Activated CD8-positive, alpha-beta T cell treated with anti-CD3 and anti-CD28 coated beads for 36 hours (primary cell): ENCODE data around the gene PBLD. TPM values are rescaled to one million over a fixed set of nuclear protein-coding genes. Genes with fewer than 3 reads are reported as not detected.
"Not testable (repeated sequence)": the region's sequence is repeated elsewhere in the genome, so short reads cannot be mapped to it uniquely, and the experiment has no call there.

Experiments
- ATAC-seq: fragments of 200-7000 bp; cut with Tn5 transposase; one replicate; pipeline ENCODE4 v1.10.0; 2021; ENCODE audit warnings: mild to moderate bottlenecking, moderate library complexity
- CTCF ChIA-PET: fragments of 350-600 bp; sonication (Branson Sonifier 250); formaldehyde crosslinking; loops from one replicate; lab custom pipeline; 2021; ENCODE audit warnings: antibody characterized with exemption; lab: Charles Lee
- POLR2A ChIA-PET: fragments of 350-600 bp; sonication (Branson Sonifier 250); formaldehyde crosslinking; loops from one replicate; lab custom pipeline; 2021; ENCODE audit warnings: antibody characterized with exemption; lab: Charles Lee
- DNase-seq: peaks from one replicate; pipeline ENCODE4 v3.0.0-alpha.2; 2020
- H3K27ac Mint-ChIP-seq: one replicate; pipeline ENCODE4 v1.8.0; 2021; ENCODE audit warnings: mild to moderate bottlenecking, mixed read lengths
- H3K27me3 Mint-ChIP-seq: one replicate; pipeline ENCODE4 v1.8.0; 2021; ENCODE audit warnings: mixed read lengths
- H3K36me3 Mint-ChIP-seq: one replicate; pipeline ENCODE4 v1.8.0; 2021; ENCODE audit warnings: low read depth, mixed read lengths
- H3K4me1 Mint-ChIP-seq: one replicate; pipeline ENCODE4 v1.8.0; 2021; ENCODE audit warnings: low read depth, mixed read lengths
- H3K4me3 Mint-ChIP-seq: one replicate; pipeline ENCODE4 v1.8.0; 2021; ENCODE audit warnings: mild to moderate bottlenecking, moderate library complexity, mixed read lengths
- H3K9me3 Mint-ChIP-seq: one replicate; pipeline ENCODE4 v1.8.0; 2021; ENCODE audit warnings: mixed read lengths
- CTCF ChIP-seq: fragments of 200-600 bp; IDR thresholded peaks from one replicate; pipeline ENCODE4 v1.8.0; 2022; ENCODE audit warnings: antibody characterized with exemption, mild to moderate bottlenecking
- intact Hi-C: fragments of 100-400 bp; cut with micrococcal nuclease; formaldehyde crosslinking; loops from one replicate; pipeline ENCODE4 v1.10.0; 2022
- total RNA-seq, 2 experiments: library from RNA; stranded (reverse); gene quantifications; one replicate each; pipeline ENCODE4 v1.2.3, GENCODE V29; 2021

PBLD gene
- total RNA-seq, 2 experiments from 2014 or later: 0.77 to 0.85 TPM

- TF ChIP-seq CTCF: no peak
- ATAC-seq (no peak), DNase-seq (no peak)
- Mint-ChIP-seq H3K4me1 (peaks cover 4% of the 10 kb centered on the region), H3K4me3 (no peak overlapping the region), H3K9me3 (peaks cover 2% of the 10 kb centered on the region), H3K27ac (no peak overlapping the region), H3K36me3 (no peaks in the 10 kb centered on the region), H3K27me3 (no peaks in the 10 kb centered on the region)
- CTCF ChIA-PET: interaction anchor here (1.6 kb wide), 1 partner anchor 65 kb away, joined by 4 read pairs; no protein-coding TSS in a partner anchor
- POLR2A ChIA-PET: interaction anchor here (0.7 to 0.8 kb wide), 3 partner anchors 12 to 53 kb away, joined by 3 to 4 read pairs (median 3); partner anchors contain the start of gene HNRNPH3
- intact Hi-C loops: no loop called here
These were observed 48.4 kb downstream of the PBLD start for GRCh38 chr10:68284062-68285001.

GRCh38 chr10:68280758-68281157 lies 52.0 kb downstream of the PBLD start:
- no peak for TF ChIP-seq CTCF
- ATAC-seq (no peak), DNase-seq (no peak)
- no peaks in the 10 kb centered on the region for H3K27me3 Mint-ChIP-seq
- no peak overlapping the region for H3K4me3 Mint-ChIP-seq
- CTCF ChIA-PET: interaction anchor here (0.9 to 1.3 kb wide), 3 partner anchors 11 to 68 kb away, joined by 3 to 4 read pairs (median 3); no protein-coding TSS in a partner anchor
- intact Hi-C loops: no loop called here
- peaks cover 18% of the 10 kb centered on the region for H3K9me3 Mint-ChIP-seq
- H3K36me3 Mint-ChIP-seq: peaks cover 6% of the 10 kb centered on the region
- peaks cover 4% of the 10 kb centered on the region for H3K4me1 Mint-ChIP-seq
- no peak overlapping the region for H3K27ac Mint-ChIP-seq
- POLR2A ChIA-PET: no interaction called here

GRCh38 chr10:68278906-68279753 lies 53.6 kb downstream of the PBLD start:
- CTCF ChIA-PET, H3K27ac Mint-ChIP-seq, H3K36me3 Mint-ChIP-seq, intact Hi-C loops, ATAC-seq, DNase-seq, H3K27me3 Mint-ChIP-seq, H3K4me3 Mint-ChIP-seq, POLR2A ChIA-PET, H3K4me1 Mint-ChIP-seq: not testable (repeated sequence)
- peaks cover 18% of the 10 kb centered on the region for H3K9me3 Mint-ChIP-seq

- DNase-seq, intact Hi-C loops, H3K36me3 Mint-ChIP-seq, ATAC-seq, H3K27me3 Mint-ChIP-seq, H3K4me3 Mint-ChIP-seq, H3K27ac Mint-ChIP-seq, POLR2A ChIA-PET, CTCF ChIA-PET, H3K4me1 Mint-ChIP-seq: not testable (repeated sequence)
- peaks cover 18% of the 10 kb centered on the region for H3K9me3 Mint-ChIP-seq
These were observed 54.9 kb downstream of the PBLD start for GRCh38 chr10:68277814-68278213.

GRCh38 chr10:68276224-68276623 lies 56.5 kb downstream of the PBLD start:
- no peak for TF ChIP-seq CTCF
- Mint-ChIP-seq H3K4me1 (no peaks in the 10 kb centered on the region), H3K36me3 (peaks cover 6% of the 10 kb centered on the region), H3K27ac (no peak overlapping the region), H3K27me3 (peaks cover 2% of the 10 kb centered on the region), H3K9me3 (peaks cover 18% of the 10 kb centered on the region), H3K4me3 (no peak overlapping the region)
- intact Hi-C loops: no loop called here
- ATAC-seq (no peak), DNase-seq (no peak)
- POLR2A ChIA-PET: interaction anchor here (1.1 kb wide), 1 partner anchor 12 kb away, joined by 3 read pairs; no protein-coding TSS in a partner anchor
- CTCF ChIA-PET: interaction anchor here (1.0 kb wide), 2 partner anchors 26 to 63 kb away, joined by 3 to 6 read pairs; no protein-coding TSS in a partner anchor
